GM12864 (cell line): ENCODE results near the gene ARL14EPL.
"Not testable (repeated sequence)": the region's sequence is repeated elsewhere in the genome, so short reads cannot be mapped to it uniquely, and the experiment has no call there.

Experiments used
- DNase-seq: peaks from one replicate; pipeline ENCODE4 v3.0.0-alpha.2; 2011; ENCODE audit warnings: low read depth
- H3K4me3 ChIP-seq: 2 replicates; pipeline ENCODE4 v1.5.1; 2011; ENCODE audit warnings: mild to moderate bottlenecking, low read depth, low read length, control low read depth
- CTCF ChIP-seq: IDR thresholded peaks from 2 replicates; pipeline ENCODE4 v1.5.1; 2011; ENCODE audit warnings: low read depth, mild to moderate bottlenecking, moderate library complexity, low read length, control low read depth, inconsistent platforms; ENCODE audit errors: missing control alignments

Gene ARL14EPL

GRCh38 chr5:116088062-116088461, 55.8 kb downstream of the ARL14EPL start:
- no peak for TF ChIP-seq CTCF
- H3K4me3 ChIP-seq: no peak overlapping the region
- no peak for DNase-seq

DNA sequence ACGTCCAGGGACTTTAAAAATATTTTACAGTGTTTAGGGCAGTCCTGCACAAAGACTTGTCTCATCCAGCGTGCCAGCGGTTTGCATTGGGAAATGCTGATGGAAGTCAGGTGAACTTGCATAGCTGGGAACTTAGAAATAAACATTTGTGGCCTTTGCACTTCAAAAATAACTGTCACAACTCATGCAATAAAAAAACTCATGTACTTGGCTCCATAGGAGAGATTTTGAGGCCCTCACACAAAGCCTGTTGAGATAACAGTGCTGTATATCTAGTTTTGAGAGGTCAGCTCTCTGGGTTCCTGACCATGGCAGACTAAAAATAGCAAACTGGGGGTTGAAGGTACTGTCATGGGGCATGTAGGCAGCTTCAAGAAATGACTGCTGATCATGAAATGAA, 58.0 kb downstream of the ARL14EPL start:
- DNase-seq: no peak
- no peak for TF ChIP-seq CTCF
- no peak overlapping the region for H3K4me3 ChIP-seq

DNA sequence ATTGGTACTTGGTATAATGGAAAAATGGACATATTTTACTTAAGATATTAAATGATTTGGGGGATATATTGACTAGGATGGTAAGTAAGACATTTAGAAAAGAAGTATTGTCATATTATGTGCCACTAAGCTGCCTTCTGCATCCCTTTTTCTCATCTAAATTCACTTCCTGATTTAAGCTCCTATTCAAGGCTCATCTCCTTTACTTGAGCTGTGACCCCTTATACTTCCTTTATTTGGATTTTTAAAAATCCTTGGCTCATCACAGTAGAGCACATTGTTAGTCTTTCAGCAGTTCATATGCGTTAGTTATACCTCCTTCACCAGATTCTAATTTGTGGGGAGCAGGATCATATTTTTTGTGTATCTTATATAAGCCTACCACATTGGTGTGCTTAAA, 59.1 kb downstream of the ARL14EPL start:
- no peak for TF ChIP-seq CTCF
- DNase-seq: no peak
- H3K4me3 ChIP-seq: no peak overlapping the region

DNA sequence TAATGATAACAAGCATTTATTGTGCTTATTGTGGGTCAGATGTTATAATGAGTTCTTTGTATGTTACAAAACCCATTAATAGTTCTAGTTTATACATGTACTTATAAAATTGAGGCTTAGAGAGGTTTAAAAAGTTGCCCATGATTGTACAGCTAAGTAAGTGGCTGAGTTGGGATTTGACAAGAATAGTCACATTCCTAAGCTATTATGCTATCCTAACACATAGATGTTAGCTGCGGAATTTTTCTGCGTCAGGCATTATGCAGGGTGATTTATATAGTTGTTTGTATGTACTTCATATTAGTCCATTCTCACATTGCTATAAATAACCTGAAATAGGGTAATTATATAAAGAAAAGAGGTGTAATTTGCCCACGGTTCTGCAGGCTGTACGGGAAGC, 65.0 kb downstream of the ARL14EPL start:
- H3K4me3 ChIP-seq: no peak overlapping the region
- no peak for DNase-seq
- no peak for TF ChIP-seq CTCF

- H3K4me3 ChIP-seq: no peak overlapping the region
- DNase-seq: no peak
- TF ChIP-seq CTCF: no peak
These were observed 66.7 kb downstream of the ARL14EPL start for GRCh38 chr5:116098998-116099397.

DNA sequence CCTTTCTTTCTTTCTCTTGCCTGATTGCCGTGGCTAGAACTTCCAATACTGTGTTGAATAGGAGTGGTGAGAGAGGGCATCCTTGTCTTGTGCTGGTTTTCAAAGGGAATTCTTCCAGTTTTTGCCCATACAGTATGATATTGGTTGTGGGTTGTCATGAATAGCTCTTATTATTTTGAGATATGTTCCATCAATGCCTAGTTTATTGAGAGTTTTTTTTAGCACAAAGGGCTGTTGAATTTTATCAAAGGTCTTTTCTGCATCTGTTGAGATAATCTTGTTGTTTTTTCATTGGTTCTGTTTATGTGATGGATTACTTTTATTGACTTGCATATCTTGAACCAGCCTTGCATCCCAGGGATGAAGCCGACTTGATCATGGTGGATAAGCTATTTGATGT, 72.7 kb downstream of the ARL14EPL start:
- not testable (repeated sequence) for DNase-seq, H3K4me3 ChIP-seq
